Measurements from ENCODE around the gene ELK3.

The ELK3 gene

GRCh38 chr12:96193725-96194575 is at the start of gene ELK3:
TSS of gene ELK3 (plus strand) at chr12:96194375.
- DNase-seq (ENCODE audit: low read depth in 3 of 3) = peak in 1 of 3 experiments; percentile 29

- DNase-seq (ENCODE audit: low read depth in 3 of 3) = no peak
Observed at GRCh38 chr12:96146747-96147146, 47.4 kb upstream of the ELK3 start.

- DNase-seq (ENCODE audit: low read depth in 3 of 3) = no peak
Observed at GRCh38 chr12:96150442-96150841, 43.7 kb upstream of the ELK3 start.

GRCh38 chr12:96152164-96152563 is 42.0 kb upstream of the ELK3 start:
- no peak for DNase-seq (ENCODE audit: low read depth in 3 of 3)

- DNase-seq (ENCODE audit: low read depth in 3 of 3) = no peak
Observed at GRCh38 chr12:96153131-96153725, 40.9 kb upstream of the ELK3 start.

- no peak for DNase-seq (ENCODE audit: low read depth in 3 of 3)
Observed at GRCh38 chr12:96155181-96155580, 39.0 kb upstream of the ELK3 start.

- no peak for DNase-seq (ENCODE audit: low read depth in 3 of 3)
Observed at GRCh38 chr12:96155781-96156180, 38.4 kb upstream of the ELK3 start.

- DNase-seq (ENCODE audit: low read depth in 3 of 3) = no peak
Observed at GRCh38 chr12:96156211-96156610, 38.0 kb upstream of the ELK3 start.

GRCh38 chr12:96157427-96157826 is 36.7 kb upstream of the ELK3 start:
- DNase-seq (ENCODE audit: low read depth in 3 of 3) = no peak

GRCh38 chr12:96164951-96165811 is 29.0 kb upstream of the ELK3 start:
- no peak for DNase-seq (ENCODE audit: low read depth in 3 of 3)

GRCh38 chr12:96166765-96167164 is 27.4 kb upstream of the ELK3 start:
- DNase-seq (ENCODE audit: low read depth in 3 of 3) = no peak

- DNase-seq (ENCODE audit: low read depth in 3 of 3) = no peak
Observed at GRCh38 chr12:96167492-96167891, 26.7 kb upstream of the ELK3 start.

- no peak for DNase-seq (ENCODE audit: low read depth in 3 of 3)
Observed at GRCh38 chr12:96170328-96170727, 23.8 kb upstream of the ELK3 start.

GRCh38 chr12:96170762-96171161 is 23.4 kb upstream of the ELK3 start:
- no peak for DNase-seq (ENCODE audit: low read depth in 3 of 3)

GRCh38 chr12:96171905-96172304 is 22.3 kb upstream of the ELK3 start:
- no peak for DNase-seq (ENCODE audit: low read depth in 3 of 3)

GRCh38 chr12:96172981-96173380 is 21.2 kb upstream of the ELK3 start:
- no peak for DNase-seq (ENCODE audit: low read depth in 3 of 3)

GRCh38 chr12:96176575-96176974 is 17.6 kb upstream of the ELK3 start:
- DNase-seq (ENCODE audit: low read depth in 3 of 3) = no peak

- no peak for DNase-seq (ENCODE audit: low read depth in 3 of 3)
Observed at GRCh38 chr12:96177013-96177412, 17.2 kb upstream of the ELK3 start.

GRCh38 chr12:96183734-96184370 is 10.3 kb upstream of the ELK3 start:
- no peak for DNase-seq (ENCODE audit: low read depth in 3 of 3)

- DNase-seq (ENCODE audit: low read depth in 3 of 3) = no peak
Observed at GRCh38 chr12:96185914-96186313, 8.3 kb upstream of the ELK3 start.

GRCh38 chr12:96186607-96187301 is 7.4 kb upstream of the ELK3 start:
- DNase-seq (ENCODE audit: low read depth in 3 of 3) = no peak

Data from stimulated activated CD4-positive, alpha-beta T cell treated with anti-CD3 and anti-CD28 coated beads, TNF-alpha, amount 100 ng/mL, for 4 hours (primary cell).